T-helper 1 cell (primary cell): Measurements from ENCODE around the gene CCDC127.

Experiments
- DNase-seq, 5 donors: peaks; one replicate each; pipeline ENCODE4 v3.0.0-alpha.2; 2012 to 2020

CCDC127 gene

GRCh38 chr5:189486-189885 lies 28.5 kb downstream of the CCDC127 start:
- DNase-seq = no peak

GRCh38 chr5:188488-189481 lies 29.2 kb downstream of the CCDC127 start:
- DNase-seq = peak; percentile 67 to 84 (median 77)

- peak in 1 of 5 donors; percentile 5 for DNase-seq
These were observed 30.1 kb downstream of the CCDC127 start for GRCh38 chr5:187617-188451.

- DNase-seq = peak in 1 of 5 donors; percentile 7
These were observed 30.9 kb downstream of the CCDC127 start for GRCh38 chr5:187042-187431.

- DNase-seq = peak in 1 of 5 donors; percentile 8
These were observed 31.6 kb downstream of the CCDC127 start for GRCh38 chr5:186091-187041.

GRCh38 chr5:185095-186070 lies 32.6 kb downstream of the CCDC127 start:
- no peak for DNase-seq

- DNase-seq = no peak
These were observed 33.5 kb downstream of the CCDC127 start for GRCh38 chr5:184471-184870.

GRCh38 chr5:182126-182525 lies 35.8 kb downstream of the CCDC127 start:
- DNase-seq = no peak

GRCh38 chr5:181566-181965 lies 36.4 kb downstream of the CCDC127 start:
- DNase-seq = no peak

- DNase-seq = no peak
These were observed 36.8 kb downstream of the CCDC127 start for GRCh38 chr5:181160-181559.

GRCh38 chr5:180286-180918 lies 37.6 kb downstream of the CCDC127 start:
- DNase-seq = no peak

GRCh38 chr5:179401-179800 lies 38.6 kb downstream of the CCDC127 start:
- no peak for DNase-seq

- no peak for DNase-seq
These were observed 39.8 kb downstream of the CCDC127 start for GRCh38 chr5:178110-178509.

GRCh38 chr5:176296-176823 lies 41.6 kb downstream of the CCDC127 start:
- DNase-seq = no peak

GRCh38 chr5:174876-175465 lies 43.0 kb downstream of the CCDC127 start:
- no peak for DNase-seq

- DNase-seq = no peak
These were observed 43.7 kb downstream of the CCDC127 start for GRCh38 chr5:174291-174600.

- no peak for DNase-seq
These were observed 44.3 kb downstream of the CCDC127 start for GRCh38 chr5:173392-174290.

GRCh38 chr5:172841-173251 lies 45.1 kb downstream of the CCDC127 start:
- no peak for DNase-seq

GRCh38 chr5:172421-172820 lies 45.5 kb downstream of the CCDC127 start:
- DNase-seq = no peak
